Esophagus muscularis mucosa (tissue), 4 donors: ENCODE measurements around the gene RPS10. TPM values are rescaled to one million over a fixed set of nuclear protein-coding genes. Genes with fewer than 3 reads are reported as not detected.

Experiments used
- DNase-seq: peaks from one replicate; pipeline ENCODE4 v3.0.0-alpha.2; 2017; ENCODE audit errors: extremely low spot score
- H3K27ac ChIP-seq, 4 donors: fragments of 200-600 bp; sonication (generic); replicated peaks in 1 of 4; 1 replicate in 3 of 4; 2 replicates in 1 of 4; pipeline ENCODE4 v1.5.1; 2016 to 2019; ENCODE audit warnings: mild to moderate bottlenecking in 1 of 4
- H3K27me3 ChIP-seq, 4 donors: fragments of 200-600 bp; sonication (generic); one replicate each; pipeline versions ENCODE4 v1.5.1 to v1.6.0; 2016 to 2019
- H3K36me3 ChIP-seq, 4 donors: fragments of 200-600 bp; sonication (generic); one replicate each; pipeline ENCODE4 v1.5.1; 2016 to 2019
- H3K4me1 ChIP-seq, 4 donors: fragments of 200-600 bp; sonication (generic); one replicate each; pipeline ENCODE4 v1.5.1; 2016 to 2019
- H3K4me3 ChIP-seq, 4 donors: fragments of 200-600 bp; sonication (generic); 1 replicate in 2 of 4; 2 replicates in 2 of 4; pipeline ENCODE4 v1.5.1; 2016 to 2019; ENCODE audit warnings: mild to moderate bottlenecking in 4 of 4, moderate library complexity in 1 of 4
- H3K9me3 ChIP-seq, 4 donors: fragments of 200-600 bp; sonication (generic); 1 replicate in 3 of 4; 2 replicates in 1 of 4; pipeline ENCODE4 v1.5.1; 2016 to 2019
- CTCF ChIP-seq, 3 experiments: fragments of 200-600 bp in 2 of 3; fragments of 450-650 bp in 1 of 3; sonication (generic) in 2 of 3; IDR thresholded peaks; one replicate each; pipeline ENCODE4 v1.5.1; 2017 to 2019; ENCODE audit warnings: antibody characterized with exemption in 3 of 3, mild to moderate bottlenecking in 2 of 3, moderate library complexity in 1 of 3
- EP300 ChIP-seq: sonication (generic); formaldehyde crosslinking; IDR thresholded peaks from one replicate; pipeline ENCODE4 v1.6.1; 2017; ENCODE audit warnings: antibody characterized with exemption
- POLR2A ChIP-seq: fragments of 450-650 bp; IDR thresholded peaks from one replicate; pipeline ENCODE4 v1.6.1; 2017; ENCODE audit warnings: antibody characterized with exemption, moderate library complexity, mild to moderate bottlenecking, low read depth
- POLR2AphosphoS5 ChIP-seq, 2 donors: sonication (generic); formaldehyde crosslinking; IDR thresholded peaks; one replicate each; pipeline ENCODE4 v1.6.1; 2017; ENCODE audit warnings: antibody characterized with exemption in 2 of 2
- WGBS: methylation state at CpG from one replicate; pipeline ENCODE4 v1.1.5; 2018; 5-methylcytosine and 5-hydroxymethylcytosine counted together
- intact Hi-C: fragments of 100-400 bp; cut with DNase I; formaldehyde crosslinking; loops from one replicate; pipeline ENCODE4 v1.15.1; 2023
- total RNA-seq, 4 donors: library from RNA; depleted of rRNA; stranded (reverse); fragments of >200 nt; gene quantifications; one replicate each; pipeline versions ENCODE4 v1.1.0 to v1.2.1, GENCODE V29; 2016

The RPS10 gene
- total RNA-seq, 4 donors from 2014 or later: 823 to 3,592 (median 2,534) TPM

GRCh38 chr6:34465531-34466241, 39.8 kb upstream of the RPS10 start, which contains the start of gene PACSIN1:
Gene PACSIN1 (plus strand): TSS chr6:34466076. CDS start chr6:34526306, 60,230 bp downstream.
- H3K4me1 ChIP-seq: peaks cover 7 to 15% (median 14%) of the 10 kb centered on the region in 4 donors
- peak within 1 kb of the TSS in 1 of 4 donors; percentile 18 for H3K27ac ChIP-seq
- intact Hi-C loops: no loop called here
- peaks cover 0 to 43% (median 21%) of the 10 kb centered on the region in 4 donors for H3K27me3 ChIP-seq
- WGBS: 2% methylated on average over 49 of the region's 67 CpGs
- H3K4me3 ChIP-seq: peak within 1 kb of the TSS; percentile 44 to 59 (median 48)
- no peaks in the 10 kb centered on the region for H3K9me3 ChIP-seq
- H3K36me3 ChIP-seq: no peaks in the 10 kb centered on the region
- no peak for DNase-seq
- TF ChIP-seq EP300: no peak
- no peak for TF ChIP-seq CTCF (IDR thresholded peaks at IDR 0.05)
- no peak for TF ChIP-seq POLR2AphosphoS5 (IDR thresholded peaks at IDR 0.05)
- no peak for TF ChIP-seq POLR2A

- intact Hi-C loops: no loop called here
- 73% methylated on average over 4 of the region's 4 CpGs for WGBS
- no peaks in the 10 kb centered on the region for H3K36me3 ChIP-seq
- no peak overlapping the region for H3K27ac ChIP-seq
- DNase-seq: no peak
- TF ChIP-seq POLR2AphosphoS5 (IDR thresholded peaks at IDR 0.05) (no peak), EP300 (no peak), CTCF (IDR thresholded peaks at IDR 0.05) (no peak), POLR2A (no peak)
- H3K27me3 ChIP-seq: peaks cover 0 to 43% (median 21%) of the 10 kb centered on the region in 4 donors
- H3K4me1 ChIP-seq: peaks cover 7 to 15% (median 14%) of the 10 kb centered on the region in 4 donors
- H3K9me3 ChIP-seq: no peaks in the 10 kb centered on the region
- H3K4me3 ChIP-seq: no peak overlapping the region
These were observed 38.0 kb upstream of the RPS10 start for GRCh38 chr6:34463849-34464248.

GRCh38 chr6:34463299-34463698, 37.4 kb upstream of the RPS10 start:
- no peak for DNase-seq
- H3K36me3 ChIP-seq: no peaks in the 10 kb centered on the region
- H3K9me3 ChIP-seq: no peaks in the 10 kb centered on the region
- H3K27ac ChIP-seq: no peak overlapping the region
- peaks cover 7 to 15% (median 14%) of the 10 kb centered on the region in 4 donors for H3K4me1 ChIP-seq
- H3K27me3 ChIP-seq: peaks cover 0 to 43% (median 21%) of the 10 kb centered on the region in 4 donors
- intact Hi-C loops: no loop called here
- 90% methylated on average over 2 of the region's 2 CpGs for WGBS
- H3K4me3 ChIP-seq: no peak overlapping the region
- no peak for TF ChIP-seq POLR2AphosphoS5 (IDR thresholded peaks at IDR 0.05)
- TF ChIP-seq CTCF (IDR thresholded peaks at IDR 0.05): no peak
- no peak for TF ChIP-seq EP300
- no peak for TF ChIP-seq POLR2A

GRCh38 chr6:34462551-34462971, 36.7 kb upstream of the RPS10 start:
- intact Hi-C loops: no loop called here
- H3K36me3 ChIP-seq: no peaks in the 10 kb centered on the region
- 48% methylated on average over 6 of the region's 6 CpGs for WGBS
- TF ChIP-seq EP300 (no peak), POLR2AphosphoS5 (IDR thresholded peaks at IDR 0.05) (no peak), CTCF (IDR thresholded peaks at IDR 0.05) (no peak), POLR2A (no peak)
- no peak overlapping the region for H3K27ac ChIP-seq
- DNase-seq: peak; percentile 90
- no peaks in the 10 kb centered on the region for H3K9me3 ChIP-seq
- peaks cover 7 to 15% (median 14%) of the 10 kb centered on the region in 4 donors for H3K4me1 ChIP-seq
- H3K4me3 ChIP-seq: no peak overlapping the region
- peaks cover 0 to 43% (median 21%) of the 10 kb centered on the region in 4 donors for H3K27me3 ChIP-seq
